KOPT-K1 (cell line): Measurements from ENCODE around the gene HAPSTR1.
A peak's percentile ranks its signal among the peaks of the same experiment; 100 is the strongest.
"Not testable (repeated sequence)": the region's sequence is repeated elsewhere in the genome, so short reads cannot be mapped to it uniquely, and the experiment has no call there.

Experiments
- H3K27ac ChIP-seq: fragments of 200-600 bp; sonication (generic); 2 replicates; pipeline ENCODE4 v1.5.1; 2016; ENCODE audit warnings: antibody characterized with exemption, mild to moderate bottlenecking, low read depth, low read length; ENCODE audit not compliant: poor library complexity, severe bottlenecking
- H3K36me3 ChIP-seq: fragments of 200-600 bp; sonication (generic); 2 replicates; pipeline ENCODE4 v1.5.1; 2017; ENCODE audit warnings: antibody characterized with exemption, mild to moderate bottlenecking, low read length, moderate library complexity; ENCODE audit not compliant: insufficient read depth
- H3K9me3 ChIP-seq: fragments of 200-600 bp; sonication (generic); 2 replicates; pipeline ENCODE4 v1.5.1; 2017; ENCODE audit warnings: antibody characterized with exemption, low read length, mild to moderate bottlenecking; ENCODE audit not compliant: insufficient read depth, poor library complexity, severe bottlenecking

Gene HAPSTR1

DNA sequence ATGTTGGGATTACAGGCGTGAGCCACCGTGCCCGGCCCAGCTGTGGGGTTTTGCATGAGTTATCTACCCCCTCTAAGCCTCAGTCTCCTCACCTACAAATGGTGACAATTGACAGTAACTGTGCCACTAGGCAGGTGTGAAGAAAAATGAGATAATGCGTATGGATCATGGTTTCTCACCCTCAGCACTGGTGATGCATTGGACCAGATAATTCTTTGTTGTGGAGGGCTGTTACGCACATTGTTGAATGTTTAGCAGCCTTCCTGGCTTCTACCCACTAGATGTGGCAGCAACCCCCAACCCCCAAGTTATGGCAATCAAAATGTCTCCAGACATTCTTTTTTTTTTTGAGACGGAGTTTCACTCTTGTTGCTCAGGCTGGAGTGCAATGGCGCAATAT is 9.0 kb upstream of the HAPSTR1 start:
- Histone ChIP-seq H3K9me3 (peaks cover 11% of the 10 kb centered on the region), H3K27ac (no peak overlapping the region), H3K36me3 (no peaks in the 10 kb centered on the region)

DNA sequence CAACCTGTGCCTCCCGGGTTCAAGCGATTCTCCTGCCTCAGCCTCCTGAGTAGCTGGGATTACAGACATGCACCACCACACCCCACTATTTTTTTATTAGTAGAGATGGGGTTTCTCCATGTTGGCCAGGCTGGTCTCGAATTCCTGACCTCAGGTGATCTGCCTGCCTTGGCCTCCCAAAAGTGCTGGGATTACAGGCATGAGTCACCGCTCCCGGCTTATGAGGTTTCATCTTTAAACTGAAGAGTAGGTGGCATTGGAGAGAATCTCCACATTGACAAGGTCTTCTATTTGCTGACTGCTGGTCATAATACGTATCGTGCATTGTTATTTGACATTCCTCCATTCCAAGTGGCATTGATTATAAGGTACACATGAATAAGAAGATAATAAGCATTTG is 3.7 kb upstream of the HAPSTR1 start:
- H3K36me3 ChIP-seq, H3K27ac ChIP-seq, H3K9me3 ChIP-seq: not testable (repeated sequence)

DNA sequence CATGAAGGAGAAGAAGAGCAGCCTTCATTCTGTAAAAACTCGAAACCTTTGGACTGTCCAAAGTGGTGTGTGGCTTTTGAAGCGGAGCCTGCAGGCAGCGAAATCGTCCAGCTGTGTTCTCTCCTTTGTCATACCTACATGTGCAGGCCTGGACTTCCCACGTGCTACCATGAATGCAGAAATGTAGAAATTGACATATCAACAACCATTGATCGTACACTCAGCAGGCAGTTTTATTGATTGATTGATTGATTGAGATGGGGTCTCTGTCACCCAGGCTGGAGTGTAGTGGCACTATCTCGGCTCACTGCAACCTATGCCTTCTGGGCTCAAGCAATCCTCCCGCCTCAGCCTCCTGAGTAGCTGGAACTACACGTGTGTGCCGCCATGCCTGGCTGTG is 2.6 kb upstream of the HAPSTR1 start:
- Histone ChIP-seq H3K27ac (no peak overlapping the region), H3K36me3 (peaks cover 8% of the 10 kb centered on the region), H3K9me3 (no peaks in the 10 kb centered on the region)

DNA sequence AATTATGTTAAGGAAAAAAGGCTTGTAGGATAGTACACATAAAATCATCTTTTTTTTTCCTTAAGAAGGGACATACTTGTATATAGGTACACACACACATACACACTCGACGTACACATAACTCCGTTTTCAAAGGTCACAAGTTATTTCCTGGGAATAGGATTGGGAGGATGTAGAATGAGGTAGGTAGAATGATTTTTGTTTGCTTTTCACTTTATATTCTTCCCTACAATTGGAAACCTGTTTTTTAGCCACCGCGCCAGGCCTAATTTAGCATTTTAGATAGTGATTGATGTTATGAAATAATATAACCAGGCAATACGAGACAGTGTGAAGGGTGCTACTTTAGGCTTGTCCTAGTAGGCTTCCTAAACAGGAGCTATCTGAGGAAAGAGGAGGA is 1.8 kb upstream of the HAPSTR1 start:
- Histone ChIP-seq H3K9me3 (no peaks in the 10 kb centered on the region), H3K27ac (peak overlapping the region; percentile 94), H3K36me3 (peaks cover 16% of the 10 kb centered on the region)

DNA sequence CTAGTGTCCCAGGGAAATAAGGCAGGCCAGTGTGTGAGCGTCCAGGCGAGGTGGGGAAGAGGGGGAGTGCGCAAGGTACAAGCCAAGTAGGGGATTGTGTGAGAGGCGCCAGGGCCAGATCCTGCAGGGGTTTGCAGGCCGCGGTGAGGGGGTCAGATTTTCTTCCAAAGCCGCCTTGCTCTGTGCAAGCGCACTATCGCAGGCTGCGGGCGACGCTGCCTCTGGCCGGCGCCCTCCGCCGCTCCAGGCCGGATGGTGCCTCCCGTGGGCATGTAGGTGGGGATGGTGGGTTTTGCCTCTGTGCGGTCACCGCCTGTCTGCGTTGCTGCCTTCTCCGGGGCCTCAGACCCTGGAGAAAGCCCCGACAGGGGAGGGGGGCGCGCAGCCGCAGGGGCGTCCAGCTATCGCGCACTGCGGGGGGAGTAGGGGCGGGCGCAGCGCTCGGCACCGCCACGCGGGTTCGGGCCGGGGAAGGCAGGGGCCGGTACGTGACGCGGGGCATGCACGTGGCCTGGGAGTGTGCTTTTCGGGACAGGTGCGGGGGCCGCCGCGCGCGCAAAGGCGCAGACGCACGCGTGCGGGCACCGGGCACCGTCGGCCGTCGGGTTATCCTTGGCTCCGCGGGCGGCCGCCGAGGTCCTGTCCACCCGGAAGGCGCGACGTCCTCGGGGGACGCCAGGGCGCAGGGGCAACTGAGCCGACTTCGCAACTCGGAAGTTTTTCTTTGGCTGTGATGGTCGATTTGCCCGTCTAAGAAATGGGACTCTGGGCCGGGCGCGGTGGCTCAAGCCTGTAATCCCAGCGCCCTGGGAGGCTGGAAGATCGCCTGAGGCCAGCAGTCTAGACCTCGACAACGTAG is 1.1 kb upstream of the HAPSTR1 start:
- Histone ChIP-seq H3K36me3 (peaks cover 23% of the 10 kb centered on the region), H3K27ac (peak overlapping the region; percentile 94), H3K9me3 (no peaks in the 10 kb centered on the region)

DNA sequence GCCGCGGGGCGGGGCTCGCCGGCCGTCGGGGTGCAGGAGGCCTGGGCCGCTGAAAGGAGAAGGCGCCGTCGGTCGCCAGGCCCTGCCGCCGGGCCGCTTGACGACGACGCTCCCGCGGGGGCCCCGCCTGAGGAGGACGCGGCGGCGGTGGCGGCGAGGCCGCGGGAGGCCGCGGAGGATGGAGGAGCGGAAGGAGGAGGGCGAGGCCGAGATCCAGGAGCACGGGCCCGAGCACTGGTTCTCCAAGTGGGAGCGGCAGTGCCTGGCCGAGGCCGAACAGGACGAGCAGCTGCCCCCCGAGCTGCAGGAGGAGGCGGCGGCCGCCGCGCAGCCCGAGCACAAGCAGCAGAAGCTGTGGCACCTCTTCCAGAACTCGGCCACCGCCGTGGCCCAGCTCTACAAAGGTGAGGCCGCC is 430 bp downstream of the HAPSTR1 start:
- Histone ChIP-seq H3K27ac (peak overlapping the region; percentile 93), H3K36me3 (peaks cover 39% of the 10 kb centered on the region), H3K9me3 (no peaks in the 10 kb centered on the region)

DNA sequence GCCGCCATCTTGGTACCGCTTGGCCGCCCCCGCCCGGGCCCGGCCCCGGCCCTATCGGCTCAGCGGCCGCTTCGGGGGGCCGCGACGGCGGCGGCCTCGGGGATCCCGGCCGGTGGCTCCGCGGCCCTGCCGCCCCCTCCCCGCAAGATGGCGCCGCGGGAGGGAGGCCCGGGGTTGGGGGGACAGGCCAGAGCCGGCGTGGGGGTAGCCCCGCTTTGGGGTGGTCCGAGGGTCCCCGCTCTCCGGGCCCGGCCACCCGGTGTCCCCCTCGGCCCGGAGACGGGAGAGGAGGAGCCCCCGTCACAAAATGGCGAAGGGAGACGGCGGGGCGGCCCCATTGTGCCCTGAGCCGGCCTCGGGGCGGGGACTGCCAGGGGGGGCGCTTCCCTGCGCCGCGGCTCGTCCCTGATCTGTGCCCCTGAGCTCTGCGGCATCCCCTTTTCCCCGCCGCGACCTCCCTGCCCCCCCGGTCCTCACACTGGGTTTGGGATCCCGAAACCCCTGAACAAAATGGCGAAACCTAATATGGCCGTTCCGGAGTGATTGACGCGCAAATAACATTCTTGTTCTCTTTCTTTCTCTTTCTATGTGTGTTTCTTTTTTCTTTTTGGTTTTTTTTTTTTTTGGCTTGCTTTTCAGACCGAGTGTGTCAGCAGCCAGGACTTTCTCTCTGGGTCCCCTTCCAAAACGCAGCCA is 986 bp downstream of the HAPSTR1 start:
- H3K36me3 ChIP-seq: peaks cover 44% of the 10 kb centered on the region
- H3K27ac ChIP-seq: peak overlapping the region; percentile 93
- H3K9me3 ChIP-seq: no peaks in the 10 kb centered on the region

DNA sequence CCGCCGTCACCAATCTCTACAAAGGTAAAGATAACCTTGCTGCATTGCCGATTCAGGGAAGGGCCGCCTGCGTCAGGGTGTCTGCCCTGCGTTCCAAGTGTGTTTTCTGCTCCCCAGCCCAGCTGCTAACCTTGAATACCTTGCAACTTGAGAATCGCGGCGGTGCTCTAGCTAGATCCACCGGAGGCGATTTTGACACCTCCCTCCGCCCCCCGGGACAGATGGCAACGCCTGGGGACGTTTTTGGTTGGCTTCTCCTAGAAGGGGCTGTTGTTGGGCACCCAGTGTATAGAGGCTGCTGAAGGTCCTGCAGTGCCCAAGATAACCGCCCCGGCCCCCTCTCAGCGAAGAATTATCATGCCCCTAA is 1.5 kb downstream of the HAPSTR1 start:
- H3K36me3 ChIP-seq: peaks cover 49% of the 10 kb centered on the region
- H3K9me3 ChIP-seq: no peaks in the 10 kb centered on the region
- peak overlapping the region; percentile 93 for H3K27ac ChIP-seq

DNA sequence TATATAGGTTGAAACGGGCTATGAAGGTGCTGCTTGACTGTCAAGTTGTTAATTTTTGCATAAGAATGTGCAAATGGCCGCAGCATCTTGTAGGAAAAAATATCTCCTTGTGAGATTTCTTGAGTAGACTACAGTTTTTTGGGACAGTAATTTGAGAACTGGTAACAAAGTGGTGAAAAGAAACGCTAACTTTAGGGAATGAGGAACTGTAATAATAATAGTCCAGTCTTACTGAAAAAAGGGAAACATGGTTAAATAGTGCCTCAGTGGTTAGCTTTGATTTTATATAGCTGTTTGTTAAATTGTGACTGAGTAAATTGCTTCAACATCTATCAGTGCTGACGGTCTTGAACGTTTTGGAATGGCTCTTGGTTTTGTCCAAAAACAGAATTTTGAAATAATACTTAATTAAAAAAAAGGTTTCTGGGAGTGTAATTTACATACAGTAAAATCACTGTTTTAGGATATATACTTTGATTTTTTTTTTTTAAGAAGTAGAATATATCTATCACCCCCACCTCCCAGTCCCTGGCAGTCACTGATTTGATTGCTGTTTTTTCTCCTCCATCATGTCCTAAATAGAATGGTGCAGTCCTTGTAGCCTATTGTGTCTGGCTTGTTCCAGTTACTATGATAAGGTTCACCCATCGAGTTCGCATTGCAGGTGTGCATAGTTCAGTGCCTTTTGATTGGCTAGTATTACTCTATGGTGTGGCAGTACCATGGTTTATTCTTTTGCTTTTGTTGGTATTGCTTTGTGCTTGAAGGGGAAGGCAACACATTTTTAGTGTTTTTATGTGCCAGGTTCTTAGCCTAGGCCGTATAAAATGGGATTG is 2.8 kb downstream of the HAPSTR1 start:
- H3K36me3 ChIP-seq: peaks cover 62% of the 10 kb centered on the region
- H3K9me3 ChIP-seq: no peaks in the 10 kb centered on the region
- no peak overlapping the region for H3K27ac ChIP-seq

DNA sequence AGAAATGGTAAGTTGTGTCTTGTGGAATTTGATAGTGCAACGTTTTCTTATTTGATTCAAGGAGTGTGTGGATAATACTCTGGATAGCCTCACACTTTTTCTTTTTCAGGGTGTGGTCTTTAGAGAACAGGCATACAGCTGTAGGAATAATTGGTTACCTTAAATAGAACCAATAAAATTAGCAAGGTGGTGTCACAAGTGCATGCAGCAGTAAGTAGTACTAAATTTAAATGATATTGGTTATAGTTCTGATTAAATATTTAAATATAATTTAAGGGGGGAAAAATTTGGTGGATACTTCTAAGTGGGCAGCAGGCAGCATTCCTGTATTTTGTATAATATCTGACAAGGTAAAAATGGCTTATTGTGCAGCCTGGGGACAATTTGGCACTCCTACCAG is 3.7 kb downstream of the HAPSTR1 start:
- no peak overlapping the region for H3K27ac ChIP-seq
- peaks cover 72% of the 10 kb centered on the region for H3K36me3 ChIP-seq

DNA sequence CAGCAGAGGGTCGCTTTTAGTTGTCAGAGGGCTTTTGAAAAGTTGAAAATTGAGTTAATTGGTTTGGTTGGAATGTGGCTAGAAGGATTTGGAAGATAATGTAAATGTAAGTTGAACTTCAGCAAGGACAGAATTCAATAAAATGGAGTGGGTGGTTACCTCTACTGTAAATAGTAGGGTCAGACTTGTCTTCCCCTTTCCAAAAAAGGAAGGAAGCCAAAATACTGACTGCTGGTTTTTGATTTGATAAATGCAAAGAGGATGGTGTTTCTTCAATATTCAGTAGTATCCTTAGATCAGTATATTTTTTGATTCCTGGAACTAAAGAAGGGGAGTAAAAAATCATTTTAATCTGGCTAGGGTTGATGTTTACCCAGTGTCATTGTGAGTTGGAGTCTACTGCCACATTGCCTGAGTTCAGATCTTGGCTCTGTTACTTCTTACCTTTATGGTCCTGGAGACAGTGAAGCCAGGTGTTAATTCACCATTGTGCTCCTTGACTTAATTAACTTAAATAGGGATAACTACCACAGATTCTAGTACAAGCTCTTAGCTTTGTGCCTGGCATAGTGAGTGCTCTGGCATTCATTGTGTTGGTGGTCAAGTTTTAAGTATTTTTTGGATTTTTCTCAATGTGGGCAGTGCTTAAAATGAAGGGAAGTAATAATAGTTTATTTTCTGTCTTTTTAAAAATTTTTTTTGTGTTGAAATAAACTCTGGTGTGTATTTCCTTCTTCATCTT is 4.4 kb downstream of the HAPSTR1 start:
- Histone ChIP-seq H3K27ac (no peak overlapping the region), H3K36me3 (peaks cover 78% of the 10 kb centered on the region), H3K9me3 (no peaks in the 10 kb centered on the region)

More for the DNA sequence above, 3.7 kb downstream of the HAPSTR1 start:
- no peaks in the 10 kb centered on the region for H3K9me3 ChIP-seq

DNA sequence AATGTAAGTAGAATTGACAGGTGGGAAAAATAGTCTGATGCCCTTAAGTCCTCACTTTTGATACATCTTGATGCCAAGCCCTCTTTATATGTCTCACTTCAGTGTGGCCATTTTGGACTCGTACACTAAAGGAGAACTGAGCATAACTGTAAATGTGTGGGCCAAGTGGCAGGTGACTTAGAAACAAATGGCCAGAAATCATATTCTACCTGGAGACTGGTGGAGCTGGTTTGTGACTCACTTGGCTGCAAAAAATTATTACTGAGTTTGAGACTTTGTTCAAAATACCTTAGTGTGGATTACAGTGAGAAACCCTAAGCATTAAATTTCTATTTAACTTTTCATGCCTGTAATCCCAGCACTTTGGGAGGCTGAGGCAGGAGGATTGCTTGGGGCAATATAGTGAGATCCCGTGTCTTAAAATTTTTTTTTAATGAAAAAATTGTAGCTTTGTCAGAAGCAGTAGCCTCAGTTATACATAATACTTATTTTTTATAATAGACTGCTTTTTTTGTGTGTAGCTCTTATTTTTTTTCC is 5.0 kb downstream of the HAPSTR1 start:
- Histone ChIP-seq H3K9me3 (no peaks in the 10 kb centered on the region), H3K36me3 (peaks cover 85% of the 10 kb centered on the region), H3K27ac (no peak overlapping the region)

DNA sequence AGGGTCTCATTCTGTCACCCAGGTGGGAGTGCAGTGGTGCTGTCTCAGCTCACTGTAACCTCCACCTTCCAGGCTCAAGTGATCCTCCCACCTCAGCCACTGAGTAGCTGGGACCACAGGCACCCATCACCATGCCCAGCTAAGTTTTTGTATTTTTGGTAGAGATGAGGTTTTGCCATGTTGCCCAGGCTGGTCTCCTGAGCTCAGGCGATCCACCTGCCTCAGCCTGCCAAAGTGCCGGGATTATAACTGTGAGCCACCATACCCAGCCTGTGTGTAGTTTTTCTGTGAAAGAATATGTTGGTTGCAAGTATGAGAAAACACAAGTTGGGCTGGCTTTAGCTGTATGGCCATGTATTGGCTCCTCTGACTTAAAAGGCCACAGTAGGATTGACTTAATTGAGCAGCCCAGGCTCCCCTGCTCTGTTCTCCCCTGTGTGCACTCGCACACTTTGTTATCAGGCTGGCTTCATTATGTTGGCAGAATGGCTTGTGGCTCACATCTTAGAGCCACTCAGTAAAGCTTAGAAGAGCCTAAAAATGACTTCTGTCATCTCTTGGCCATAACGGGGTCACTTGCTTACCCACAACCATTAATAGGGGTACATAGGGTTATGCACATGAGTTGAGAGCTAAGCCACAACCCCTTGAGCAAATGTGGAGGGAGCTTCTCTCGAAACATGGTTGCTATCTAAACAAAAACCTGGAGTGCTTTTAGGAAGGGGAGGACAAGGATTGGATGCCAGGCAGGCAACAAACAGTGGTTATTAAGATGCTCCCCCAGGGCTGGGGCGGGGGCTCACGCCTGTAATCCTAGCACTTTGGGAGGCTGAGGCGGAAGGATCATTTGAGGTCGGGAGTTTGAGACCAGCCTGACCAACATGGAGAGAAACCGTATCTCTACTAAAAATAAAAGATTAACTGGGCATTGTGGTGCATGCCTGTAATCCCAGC is 6.1 kb downstream of the HAPSTR1 start:
- Histone ChIP-seq H3K27ac (no peak overlapping the region), H3K9me3 (no peaks in the 10 kb centered on the region), H3K36me3 (peaks cover 95% of the 10 kb centered on the region)
